K562 (cell line): Measurements from ENCODE around the gene DCPS. TPM values are rescaled to one million over a fixed set of nuclear protein-coding genes. Genes with fewer than 3 reads are reported as not detected.
A peak's percentile ranks its signal among the peaks of the same experiment; 100 is the strongest.

Source experiments
- ATF7 ChIP-seq: fragments of 450-650 bp; IDR thresholded peaks from 2 replicates; pipeline ENCODE4 v1.7.1; 2014; ENCODE audit warnings: mild to moderate bottlenecking, moderate library complexity
- MNT ChIP-seq, 2 experiments: fragments of 450-650 bp; conservative IDR thresholded peaks; 2 replicates each; pipeline ENCODE4 v1.6.1; 2017; ENCODE audit warnings: mild to moderate bottlenecking in 2 of 2, moderate library complexity in 2 of 2
- RBM17 ChIP-seq: fragments of 200-400 bp; formaldehyde crosslinking; IDR thresholded peaks from 2 replicates; pipeline ENCODE4 v1.6.1; 2017; ENCODE audit warnings: low read depth, mild to moderate bottlenecking, low read length, borderline replicate concordance
- SRSF1 ChIP-seq: fragments of 200-400 bp; formaldehyde crosslinking; IDR thresholded peaks from 2 replicates; pipeline ENCODE4 v1.6.1; 2017; ENCODE audit warnings: mild to moderate bottlenecking, low read depth, low read length, moderate library complexity
- TEAD2 ChIP-seq: fragments of 450-650 bp; IDR thresholded peaks from 2 replicates; pipeline ENCODE4 v1.6.1; 2016; ENCODE audit warnings: missing genetic modification characterization, control low read depth, missing compliant biosample characterization
- ZBTB7A ChIP-seq: IDR thresholded peaks from 2 replicates; pipeline ENCODE4 v1.6.1; 2011; ENCODE audit warnings: low read depth, mild to moderate bottlenecking, low read length, moderate library complexity, borderline replicate concordance; ENCODE audit not compliant: control insufficient read depth
- polyA plus RNA-seq, 8 experiments: library from polyadenylated mRNA; depleted of rRNA in 4 of 8; stranded (reverse) in 5 of 8; unstranded in 3 of 8; fragments of >200 nt; fragmentation: Nextera tagmentation in 2 of 8; fragmentation: Illumina TruSeq in 1 of 8; extraction: Ambion mirVana in 2 of 8; extraction: Trizol in 1 of 8; gene quantifications; 2 replicates each; pipeline versions ENCODE4 v1.2.1 to v1.2.3, GENCODE V29; 2011 to 2014; ENCODE audit warnings: inconsistent platforms in 1 of 8, missing spikeins in 1 of 8
- total RNA-seq, 7 experiments: library from RNA; depleted of rRNA in 6 of 7; stranded (reverse); fragments of >200 nt in 6 of 7; fragmentation: Illumina TruSeq in 2 of 7; extraction: Trizol in 2 of 7; gene quantifications; 2 replicates each; pipeline versions ENCODE4 v1.2.1 to v1.2.3, GENCODE V29; 2011 to 2021; ENCODE audit warnings: low replicate concordance in 1 of 7
- TF ChIP-seq, protein P1 (sequence below): fragments of 450-650 bp; IDR thresholded peaks from 2 replicates; pipeline ENCODE4 v1.6.1; 2016; ENCODE audit warnings: mild to moderate bottlenecking, moderate library complexity
- TF ChIP-seq, protein P2 (sequence below): fragments of 450-650 bp; formaldehyde crosslinking; IDR thresholded peaks from 2 replicates; pipeline ENCODE4 v1.4.0; 2020; ENCODE audit warnings: mild to moderate bottlenecking, moderate library complexity
- TF ChIP-seq, protein P3 (sequence below): conservative IDR thresholded peaks from 2 replicates; pipeline ENCODE4 v1.6.1; 2011; ENCODE audit warnings: low read depth, mild to moderate bottlenecking, low read length; ENCODE audit not compliant: control insufficient read depth

Gene DCPS
- total and polyA plus RNA-seq, 9 of the 15 experiments (the other 6 are each of a cell fraction or from before 2014, with no cell fraction given): 8.7 to 38.1 (median 17.9) TPM

GRCh38 chr11:126355926-126356897, 52.4 kb downstream of the DCPS start (continued):
- TF ChIP-seq, protein P1, sequence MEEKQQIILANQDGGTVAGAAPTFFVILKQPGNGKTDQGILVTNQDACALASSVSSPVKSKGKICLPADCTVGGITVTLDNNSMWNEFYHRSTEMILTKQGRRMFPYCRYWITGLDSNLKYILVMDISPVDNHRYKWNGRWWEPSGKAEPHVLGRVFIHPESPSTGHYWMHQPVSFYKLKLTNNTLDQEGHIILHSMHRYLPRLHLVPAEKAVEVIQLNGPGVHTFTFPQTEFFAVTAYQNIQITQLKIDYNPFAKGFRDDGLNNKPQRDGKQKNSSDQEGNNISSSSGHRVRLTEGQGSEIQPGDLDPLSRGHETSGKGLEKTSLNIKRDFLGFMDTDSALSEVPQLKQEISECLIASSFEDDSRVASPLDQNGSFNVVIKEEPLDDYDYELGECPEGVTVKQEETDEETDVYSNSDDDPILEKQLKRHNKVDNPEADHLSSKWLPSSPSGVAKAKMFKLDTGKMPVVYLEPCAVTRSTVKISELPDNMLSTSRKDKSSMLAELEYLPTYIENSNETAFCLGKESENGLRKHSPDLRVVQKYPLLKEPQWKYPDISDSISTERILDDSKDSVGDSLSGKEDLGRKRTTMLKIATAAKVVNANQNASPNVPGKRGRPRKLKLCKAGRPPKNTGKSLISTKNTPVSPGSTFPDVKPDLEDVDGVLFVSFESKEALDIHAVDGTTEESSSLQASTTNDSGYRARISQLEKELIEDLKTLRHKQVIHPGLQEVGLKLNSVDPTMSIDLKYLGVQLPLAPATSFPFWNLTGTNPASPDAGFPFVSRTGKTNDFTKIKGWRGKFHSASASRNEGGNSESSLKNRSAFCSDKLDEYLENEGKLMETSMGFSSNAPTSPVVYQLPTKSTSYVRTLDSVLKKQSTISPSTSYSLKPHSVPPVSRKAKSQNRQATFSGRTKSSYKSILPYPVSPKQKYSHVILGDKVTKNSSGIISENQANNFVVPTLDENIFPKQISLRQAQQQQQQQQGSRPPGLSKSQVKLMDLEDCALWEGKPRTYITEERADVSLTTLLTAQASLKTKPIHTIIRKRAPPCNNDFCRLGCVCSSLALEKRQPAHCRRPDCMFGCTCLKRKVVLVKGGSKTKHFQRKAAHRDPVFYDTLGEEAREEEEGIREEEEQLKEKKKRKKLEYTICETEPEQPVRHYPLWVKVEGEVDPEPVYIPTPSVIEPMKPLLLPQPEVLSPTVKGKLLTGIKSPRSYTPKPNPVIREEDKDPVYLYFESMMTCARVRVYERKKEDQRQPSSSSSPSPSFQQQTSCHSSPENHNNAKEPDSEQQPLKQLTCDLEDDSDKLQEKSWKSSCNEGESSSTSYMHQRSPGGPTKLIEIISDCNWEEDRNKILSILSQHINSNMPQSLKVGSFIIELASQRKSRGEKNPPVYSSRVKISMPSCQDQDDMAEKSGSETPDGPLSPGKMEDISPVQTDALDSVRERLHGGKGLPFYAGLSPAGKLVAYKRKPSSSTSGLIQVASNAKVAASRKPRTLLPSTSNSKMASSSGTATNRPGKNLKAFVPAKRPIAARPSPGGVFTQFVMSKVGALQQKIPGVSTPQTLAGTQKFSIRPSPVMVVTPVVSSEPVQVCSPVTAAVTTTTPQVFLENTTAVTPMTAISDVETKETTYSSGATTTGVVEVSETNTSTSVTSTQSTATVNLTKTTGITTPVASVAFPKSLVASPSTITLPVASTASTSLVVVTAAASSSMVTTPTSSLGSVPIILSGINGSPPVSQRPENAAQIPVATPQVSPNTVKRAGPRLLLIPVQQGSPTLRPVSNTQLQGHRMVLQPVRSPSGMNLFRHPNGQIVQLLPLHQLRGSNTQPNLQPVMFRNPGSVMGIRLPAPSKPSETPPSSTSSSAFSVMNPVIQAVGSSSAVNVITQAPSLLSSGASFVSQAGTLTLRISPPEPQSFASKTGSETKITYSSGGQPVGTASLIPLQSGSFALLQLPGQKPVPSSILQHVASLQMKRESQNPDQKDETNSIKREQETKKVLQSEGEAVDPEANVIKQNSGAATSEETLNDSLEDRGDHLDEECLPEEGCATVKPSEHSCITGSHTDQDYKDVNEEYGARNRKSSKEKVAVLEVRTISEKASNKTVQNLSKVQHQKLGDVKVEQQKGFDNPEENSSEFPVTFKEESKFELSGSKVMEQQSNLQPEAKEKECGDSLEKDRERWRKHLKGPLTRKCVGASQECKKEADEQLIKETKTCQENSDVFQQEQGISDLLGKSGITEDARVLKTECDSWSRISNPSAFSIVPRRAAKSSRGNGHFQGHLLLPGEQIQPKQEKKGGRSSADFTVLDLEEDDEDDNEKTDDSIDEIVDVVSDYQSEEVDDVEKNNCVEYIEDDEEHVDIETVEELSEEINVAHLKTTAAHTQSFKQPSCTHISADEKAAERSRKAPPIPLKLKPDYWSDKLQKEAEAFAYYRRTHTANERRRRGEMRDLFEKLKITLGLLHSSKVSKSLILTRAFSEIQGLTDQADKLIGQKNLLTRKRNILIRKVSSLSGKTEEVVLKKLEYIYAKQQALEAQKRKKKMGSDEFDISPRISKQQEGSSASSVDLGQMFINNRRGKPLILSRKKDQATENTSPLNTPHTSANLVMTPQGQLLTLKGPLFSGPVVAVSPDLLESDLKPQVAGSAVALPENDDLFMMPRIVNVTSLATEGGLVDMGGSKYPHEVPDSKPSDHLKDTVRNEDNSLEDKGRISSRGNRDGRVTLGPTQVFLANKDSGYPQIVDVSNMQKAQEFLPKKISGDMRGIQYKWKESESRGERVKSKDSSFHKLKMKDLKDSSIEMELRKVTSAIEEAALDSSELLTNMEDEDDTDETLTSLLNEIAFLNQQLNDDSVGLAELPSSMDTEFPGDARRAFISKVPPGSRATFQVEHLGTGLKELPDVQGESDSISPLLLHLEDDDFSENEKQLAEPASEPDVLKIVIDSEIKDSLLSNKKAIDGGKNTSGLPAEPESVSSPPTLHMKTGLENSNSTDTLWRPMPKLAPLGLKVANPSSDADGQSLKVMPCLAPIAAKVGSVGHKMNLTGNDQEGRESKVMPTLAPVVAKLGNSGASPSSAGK: peak; percentile 28; the same call in 1 of the 2 replicates
- peak; percentile 49; the same call in 1 of the 2 replicates for TF ChIP-seq ZBTB7A
- no peak for TF ChIP-seq RBM17
- TF ChIP-seq ATF7: 0 out of 2 replicates have a peak, but pooled peaks have one; percentile 38
- peak in 1 of 2 experiments; percentile 39; a peak in 1 of 4 replicates for TF ChIP-seq MNT (conservative IDR thresholded peaks at IDR 0.05)
- TF ChIP-seq SRSF1: no peak
- TF ChIP-seq, protein P2, sequence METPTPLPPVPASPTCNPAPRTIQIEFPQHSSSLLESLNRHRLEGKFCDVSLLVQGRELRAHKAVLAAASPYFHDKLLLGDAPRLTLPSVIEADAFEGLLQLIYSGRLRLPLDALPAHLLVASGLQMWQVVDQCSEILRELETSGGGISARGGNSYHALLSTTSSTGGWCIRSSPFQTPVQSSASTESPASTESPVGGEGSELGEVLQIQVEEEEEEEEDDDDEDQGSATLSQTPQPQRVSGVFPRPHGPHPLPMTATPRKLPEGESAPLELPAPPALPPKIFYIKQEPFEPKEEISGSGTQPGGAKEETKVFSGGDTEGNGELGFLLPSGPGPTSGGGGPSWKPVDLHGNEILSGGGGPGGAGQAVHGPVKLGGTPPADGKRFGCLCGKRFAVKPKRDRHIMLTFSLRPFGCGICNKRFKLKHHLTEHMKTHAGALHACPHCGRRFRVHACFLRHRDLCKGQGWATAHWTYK (CRISPR knock-in tag): no peak
- no peak for TF ChIP-seq TEAD2 (tag)
- TF ChIP-seq, protein P3, sequence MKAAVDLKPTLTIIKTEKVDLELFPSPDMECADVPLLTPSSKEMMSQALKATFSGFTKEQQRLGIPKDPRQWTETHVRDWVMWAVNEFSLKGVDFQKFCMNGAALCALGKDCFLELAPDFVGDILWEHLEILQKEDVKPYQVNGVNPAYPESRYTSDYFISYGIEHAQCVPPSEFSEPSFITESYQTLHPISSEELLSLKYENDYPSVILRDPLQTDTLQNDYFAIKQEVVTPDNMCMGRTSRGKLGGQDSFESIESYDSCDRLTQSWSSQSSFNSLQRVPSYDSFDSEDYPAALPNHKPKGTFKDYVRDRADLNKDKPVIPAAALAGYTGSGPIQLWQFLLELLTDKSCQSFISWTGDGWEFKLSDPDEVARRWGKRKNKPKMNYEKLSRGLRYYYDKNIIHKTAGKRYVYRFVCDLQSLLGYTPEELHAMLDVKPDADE: 0 out of 2 replicates have a peak, but pooled peaks have one; percentile 30
